Measurements from ENCODE around the gene ING5.

The ING5 gene

GRCh38 chr2:241762321-241762932 lies 60.6 kb downstream of the ING5 start:
- Histone ChIP-seq H3K4me2 (ENCODE audit: low read length) (no peak overlapping the region), H3K4me1 (ENCODE audit: control insufficient read depth, low read length) (peaks cover 3% of the 10 kb centered on the region; the same call in 1 of the 2 replicates), H3K9me2 (replicated peaks; ENCODE audit: control insufficient read depth, low read length) (no peaks in the 10 kb centered on the region), H3K9me3 (ENCODE audit: control insufficient read depth, insufficient read depth, low read length) (no peaks in the 10 kb centered on the region), H3K4me3 (ENCODE audit: low read length) (no peak overlapping the region), H3K27me3 (ENCODE audit: control insufficient read depth, low read length) (no peaks in the 10 kb centered on the region), H3K79me2 (ENCODE audit: control insufficient read depth, low read length) (no peaks in the 10 kb centered on the region), H4K20me1 (ENCODE audit: control insufficient read depth, insufficient read depth, low read depth, low read length) (no peaks in the 10 kb centered on the region), H3K36me3 (ENCODE audit: control insufficient read depth, low read length) (peaks cover 34% of the 10 kb centered on the region), H3K27ac (ENCODE audit: low read depth, low read length) (no peak overlapping the region), H3F3A (ENCODE audit: control insufficient read depth, insufficient read depth) (no peaks in the 10 kb centered on the region)
- TF ChIP-seq CTCF (IDR thresholded peaks at IDR 0.05; ENCODE audit: low read depth, low read length, poor library complexity, severe bottlenecking) = no peak

DNA sequence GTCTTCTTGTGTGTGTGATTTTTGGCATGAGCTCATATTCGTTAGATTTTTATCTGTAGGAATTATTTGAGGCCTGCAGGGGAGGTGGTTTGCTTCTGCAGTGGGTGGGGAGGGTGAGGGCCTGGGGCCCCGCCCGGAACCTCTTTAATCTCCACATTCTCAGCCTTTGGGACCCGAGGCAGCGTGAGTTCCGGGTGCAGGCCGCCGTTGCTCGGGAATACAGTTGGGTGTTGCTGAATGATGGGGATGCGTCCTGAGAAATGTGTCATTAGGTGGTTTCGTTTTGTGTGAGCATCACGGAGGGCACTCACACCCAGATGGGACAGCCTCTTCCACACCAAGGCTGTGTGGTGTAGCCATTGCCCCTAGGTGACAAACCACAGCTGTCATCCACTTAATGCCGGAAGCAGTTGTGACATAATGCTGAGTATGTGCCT lies 61.1 kb downstream of the ING5 start:
- H3K36me3 ChIP-seq (ENCODE audit: control insufficient read depth, low read length) = peaks cover 32% of the 10 kb centered on the region
- no peaks in the 10 kb centered on the region for H3K27me3 ChIP-seq (ENCODE audit: control insufficient read depth, low read length)
- H3K4me1 ChIP-seq (ENCODE audit: control insufficient read depth, low read length) = peaks cover 3% of the 10 kb centered on the region; the same call in 1 of the 2 replicates
- no peaks in the 10 kb centered on the region for H4K20me1 ChIP-seq (ENCODE audit: control insufficient read depth, insufficient read depth, low read depth, low read length)
- H3F3A ChIP-seq (ENCODE audit: control insufficient read depth, insufficient read depth) = no peaks in the 10 kb centered on the region
- no peak overlapping the region for H3K4me2 ChIP-seq (ENCODE audit: low read length)
- no peaks in the 10 kb centered on the region for H3K9me2 ChIP-seq (replicated peaks; ENCODE audit: control insufficient read depth, low read length)
- TF ChIP-seq CTCF (IDR thresholded peaks at IDR 0.05; ENCODE audit: low read depth, low read length, poor library complexity, severe bottlenecking) = no peak
- no peak for TF ChIP-seq EZH2phosphoT487 (IDR thresholded peaks at IDR 0.05; ENCODE audit: borderline replicate concordance, low read length)
- H3K4me3 ChIP-seq (ENCODE audit: low read length) = no peak overlapping the region
- H3K79me2 ChIP-seq (ENCODE audit: control insufficient read depth, low read length) = no peaks in the 10 kb centered on the region
- H3K9me3 ChIP-seq (ENCODE audit: control insufficient read depth, insufficient read depth, low read length) = no peaks in the 10 kb centered on the region
- no peak overlapping the region for H3K27ac ChIP-seq (ENCODE audit: low read depth, low read length)

DNA sequence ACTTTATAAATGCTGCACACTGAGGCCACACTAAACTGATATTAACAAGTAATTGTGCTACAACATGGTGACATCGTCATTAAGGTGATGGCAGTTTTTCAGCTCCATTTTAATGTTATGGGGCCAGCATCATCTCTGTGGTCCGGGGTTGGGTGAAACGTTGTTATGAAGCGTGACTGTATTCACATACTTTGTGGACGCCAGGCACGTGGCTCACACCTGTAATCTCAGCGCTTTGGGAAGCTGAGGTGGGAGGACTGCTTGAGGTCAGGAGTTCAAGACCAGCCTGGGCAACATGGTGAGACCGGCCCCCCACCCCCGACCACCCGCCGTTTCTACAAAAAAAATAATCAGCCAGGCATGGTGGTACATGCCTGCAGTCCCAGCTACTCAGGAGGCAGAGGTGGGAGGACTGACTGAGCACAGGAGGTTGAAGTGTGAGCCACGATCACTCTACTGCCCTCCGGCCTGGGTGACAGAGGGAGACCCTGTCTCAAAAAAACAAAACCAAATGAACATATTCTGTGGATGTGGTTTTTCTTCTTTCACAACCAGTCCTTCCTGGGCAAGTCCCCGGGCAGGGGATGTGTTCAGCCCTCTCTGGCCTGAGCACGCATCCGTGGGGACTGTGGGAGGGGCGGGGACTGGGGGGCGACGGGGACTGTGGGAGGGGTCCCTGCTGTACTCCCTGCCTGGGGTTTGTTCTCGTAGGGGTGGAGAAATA lies 61.9 kb downstream of the ING5 start:
- Histone ChIP-seq H4K20me1 (ENCODE audit: control insufficient read depth, insufficient read depth, low read depth, low read length) (no peaks in the 10 kb centered on the region), H3K9me2 (replicated peaks; ENCODE audit: control insufficient read depth, low read length) (no peaks in the 10 kb centered on the region), H3K4me2 (ENCODE audit: low read length) (no peak overlapping the region), H3F3A (ENCODE audit: control insufficient read depth, insufficient read depth) (no peaks in the 10 kb centered on the region), H3K27ac (ENCODE audit: low read depth, low read length) (no peak overlapping the region), H3K79me2 (ENCODE audit: control insufficient read depth, low read length) (no peaks in the 10 kb centered on the region), H3K9me3 (ENCODE audit: control insufficient read depth, insufficient read depth, low read length) (no peaks in the 10 kb centered on the region), H3K27me3 (ENCODE audit: control insufficient read depth, low read length) (no peaks in the 10 kb centered on the region), H3K4me3 (ENCODE audit: low read length) (no peak overlapping the region), H3K36me3 (ENCODE audit: control insufficient read depth, low read length) (peaks cover 24% of the 10 kb centered on the region), H3K4me1 (ENCODE audit: control insufficient read depth, low read length) (peaks cover 3% of the 10 kb centered on the region; the same call in 1 of the 2 replicates)
- no peak for TF ChIP-seq EZH2phosphoT487 (IDR thresholded peaks at IDR 0.05; ENCODE audit: borderline replicate concordance, low read length)
- TF ChIP-seq CTCF (IDR thresholded peaks at IDR 0.05; ENCODE audit: low read depth, low read length, poor library complexity, severe bottlenecking) = no peak
